HUES6 (cell line): ENCODE results near the gene SMURF1.
"Not testable (repeated sequence)": the region's sequence is repeated elsewhere in the genome, so short reads cannot be mapped to it uniquely, and the experiment has no call there.

Experiments used
- H3K27ac ChIP-seq: 2 replicates; pipeline ENCODE4 v1.7.0; 2013; ENCODE audit warnings: low read depth, mild to moderate bottlenecking, low read length, inconsistent platforms
- H3K27me3 ChIP-seq: 2 replicates; pipeline ENCODE4 v1.6.1; 2013; ENCODE audit warnings: low read length; ENCODE audit not compliant: control insufficient read depth, insufficient read depth
- H3K36me3 ChIP-seq: 2 replicates; pipeline ENCODE4 v1.6.1; 2013; ENCODE audit warnings: low read length; ENCODE audit not compliant: control insufficient read depth, insufficient read depth
- H3K4me1 ChIP-seq: 2 replicates; pipeline ENCODE4 v1.6.1; 2013; ENCODE audit warnings: low read length; ENCODE audit not compliant: control insufficient read depth, insufficient read depth
- H3K4me3 ChIP-seq: 2 replicates; pipeline ENCODE4 v1.5.1; 2013; ENCODE audit warnings: low read depth, low read length
- H3K9ac ChIP-seq: one replicate; pipeline ENCODE4 v1.6.1; 2013; ENCODE audit warnings: mild to moderate bottlenecking, low read length
- H3K9me3 ChIP-seq: 2 replicates; pipeline ENCODE4 v1.6.1; 2013; ENCODE audit warnings: low read depth, low read length; ENCODE audit not compliant: control insufficient read depth, insufficient read depth

SMURF1 gene

DNA sequence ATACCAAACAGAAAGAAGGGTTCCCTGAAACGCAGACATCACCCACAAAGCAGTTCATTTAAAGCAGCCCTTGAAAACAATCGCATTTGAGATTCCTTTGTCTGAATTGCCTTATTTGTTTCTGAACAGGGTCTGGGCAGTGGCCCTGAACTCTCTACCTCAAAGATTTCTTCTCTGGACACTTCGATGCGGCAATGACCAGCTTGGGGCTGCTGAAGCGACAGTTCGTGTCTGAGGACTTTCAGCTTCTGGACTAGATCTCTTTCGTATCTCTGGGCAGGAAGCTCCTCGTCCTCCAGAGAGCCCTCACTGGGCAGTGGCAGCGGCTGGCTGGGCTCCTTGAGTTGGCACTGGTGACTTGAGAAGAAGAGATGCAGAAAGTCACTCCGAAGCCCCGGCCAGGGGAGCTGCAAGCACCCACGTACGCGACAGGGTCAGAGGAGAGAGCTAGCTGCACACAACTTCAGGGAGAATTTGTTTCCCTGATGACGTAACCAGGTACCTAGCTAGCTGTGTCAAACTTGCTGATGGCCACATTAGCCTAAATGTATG lies 96.3 kb downstream of the SMURF1 start:
- Histone ChIP-seq H3K4me3 (no peak overlapping the region), H3K27ac (no peak overlapping the region), H3K9ac (no peak overlapping the region), H3K9me3 (no peaks in the 10 kb centered on the region), H3K36me3 (peaks cover 82% of the 10 kb centered on the region), H3K27me3 (no peaks in the 10 kb centered on the region), H3K4me1 (no peaks in the 10 kb centered on the region)

- Histone ChIP-seq H3K4me1 (no peaks in the 10 kb centered on the region), H3K4me3 (no peak overlapping the region), H3K36me3 (peaks cover 78% of the 10 kb centered on the region), H3K27me3 (no peaks in the 10 kb centered on the region), H3K27ac (no peak overlapping the region), H3K9me3 (no peaks in the 10 kb centered on the region), H3K9ac (no peak overlapping the region)
These were observed 97.2 kb downstream of the SMURF1 start for GRCh38 chr7:99046722-99047121.

DNA sequence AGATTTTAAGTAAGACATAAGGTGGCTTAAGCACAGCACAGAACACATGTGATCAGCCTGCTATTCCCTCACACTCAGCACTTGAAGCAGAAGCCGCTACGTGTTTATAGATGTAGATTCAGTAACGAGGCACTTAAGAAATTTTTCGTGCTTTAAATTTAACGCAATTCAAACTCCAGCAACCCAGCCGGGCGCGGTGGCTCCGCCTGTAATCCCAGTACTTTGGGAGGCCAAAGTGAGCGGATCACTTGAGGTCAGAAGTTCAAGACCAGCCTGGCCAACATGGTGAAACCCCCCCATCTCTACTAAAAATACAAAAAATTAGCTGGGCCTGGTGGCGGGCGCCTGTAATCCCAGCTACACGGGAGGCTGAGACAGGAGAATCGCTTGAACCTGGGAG lies 97.6 kb downstream of the SMURF1 start:
- H3K36me3 ChIP-seq, result peaks cover 78% of the 10 kb centered on the region
- H3K4me1 ChIP-seq, H3K27me3 ChIP-seq, H3K4me3 ChIP-seq, H3K9me3 ChIP-seq, H3K9ac ChIP-seq, H3K27ac ChIP-seq: not testable (repeated sequence)

DNA sequence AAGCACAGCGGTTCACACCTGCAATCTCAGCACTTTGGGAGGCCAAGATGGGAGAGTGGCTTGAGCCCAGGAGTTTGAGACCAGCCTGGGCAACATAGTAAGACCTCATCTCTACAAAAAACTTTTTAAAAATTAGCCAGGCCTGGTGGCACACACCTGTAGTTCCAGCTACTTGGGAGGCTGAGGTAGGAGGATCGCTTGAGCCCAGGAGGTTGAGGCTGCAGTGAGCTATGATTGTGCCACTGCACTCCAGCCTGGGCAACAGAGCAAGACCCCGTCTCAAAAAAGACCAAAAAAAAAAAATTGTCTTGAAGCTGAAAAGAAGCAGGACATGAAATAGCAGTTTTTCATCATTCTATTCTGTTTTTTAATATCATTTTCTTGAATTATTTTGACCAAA lies 99.0 kb downstream of the SMURF1 start:
- not testable (repeated sequence) for H3K4me3 ChIP-seq, H3K4me1 ChIP-seq, H3K9me3 ChIP-seq, H3K27ac ChIP-seq, H3K27me3 ChIP-seq, H3K9ac ChIP-seq
- peaks cover 75% of the 10 kb centered on the region for H3K36me3 ChIP-seq

DNA sequence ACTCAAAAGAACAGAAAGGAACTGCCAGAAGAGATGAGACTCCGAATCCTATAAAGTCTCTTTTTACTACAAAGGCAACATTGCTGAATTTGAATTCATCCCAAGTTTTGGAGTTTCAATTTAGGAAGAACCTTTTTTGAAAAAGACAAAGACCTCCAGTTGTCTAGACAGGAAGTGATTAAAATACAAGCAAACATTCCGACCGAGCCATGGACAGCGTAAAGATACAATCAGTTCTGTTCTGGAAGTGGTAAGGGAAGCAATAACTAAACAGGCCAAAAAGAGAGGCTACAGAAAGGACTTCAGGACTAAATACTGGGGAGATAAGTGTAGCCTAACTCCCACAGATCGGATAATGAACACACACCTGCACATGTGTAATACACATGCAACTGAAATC lies 101.0 kb downstream of the SMURF1 start:
- Histone ChIP-seq H3K36me3 (peaks cover 74% of the 10 kb centered on the region), H3K9me3 (no peaks in the 10 kb centered on the region), H3K4me1 (no peaks in the 10 kb centered on the region), H3K27ac (no peak overlapping the region), H3K4me3 (no peak overlapping the region), H3K27me3 (no peaks in the 10 kb centered on the region), H3K9ac (no peak overlapping the region)

- no peaks in the 10 kb centered on the region for H3K4me1 ChIP-seq
- H3K9me3 ChIP-seq, result no peaks in the 10 kb centered on the region
- peaks cover 78% of the 10 kb centered on the region for H3K36me3 ChIP-seq
- H3K27me3 ChIP-seq, result no peaks in the 10 kb centered on the region
- H3K4me3 ChIP-seq, result no peak overlapping the region
- H3K27ac ChIP-seq, result no peak overlapping the region
- no peak overlapping the region for H3K9ac ChIP-seq
These were observed 102.4 kb downstream of the SMURF1 start for GRCh38 chr7:99041526-99041925.

- Histone ChIP-seq H3K27me3 (no peaks in the 10 kb centered on the region), H3K4me1 (no peaks in the 10 kb centered on the region), H3K4me3 (no peak overlapping the region), H3K36me3 (peaks cover 81% of the 10 kb centered on the region), H3K27ac (no peak overlapping the region), H3K9me3 (no peaks in the 10 kb centered on the region), H3K9ac (peak overlapping the region; percentile 9)
These were observed 103.6 kb downstream of the SMURF1 start for GRCh38 chr7:99040104-99040958.

GRCh38 chr7:99039384-99039891 lies 104.5 kb downstream of the SMURF1 start:
- Histone ChIP-seq H3K27me3 (no peaks in the 10 kb centered on the region), H3K9ac (no peak overlapping the region), H3K4me1 (no peaks in the 10 kb centered on the region), H3K9me3 (no peaks in the 10 kb centered on the region), H3K27ac (no peak overlapping the region), H3K4me3 (no peak overlapping the region), H3K36me3 (peaks cover 82% of the 10 kb centered on the region)

DNA sequence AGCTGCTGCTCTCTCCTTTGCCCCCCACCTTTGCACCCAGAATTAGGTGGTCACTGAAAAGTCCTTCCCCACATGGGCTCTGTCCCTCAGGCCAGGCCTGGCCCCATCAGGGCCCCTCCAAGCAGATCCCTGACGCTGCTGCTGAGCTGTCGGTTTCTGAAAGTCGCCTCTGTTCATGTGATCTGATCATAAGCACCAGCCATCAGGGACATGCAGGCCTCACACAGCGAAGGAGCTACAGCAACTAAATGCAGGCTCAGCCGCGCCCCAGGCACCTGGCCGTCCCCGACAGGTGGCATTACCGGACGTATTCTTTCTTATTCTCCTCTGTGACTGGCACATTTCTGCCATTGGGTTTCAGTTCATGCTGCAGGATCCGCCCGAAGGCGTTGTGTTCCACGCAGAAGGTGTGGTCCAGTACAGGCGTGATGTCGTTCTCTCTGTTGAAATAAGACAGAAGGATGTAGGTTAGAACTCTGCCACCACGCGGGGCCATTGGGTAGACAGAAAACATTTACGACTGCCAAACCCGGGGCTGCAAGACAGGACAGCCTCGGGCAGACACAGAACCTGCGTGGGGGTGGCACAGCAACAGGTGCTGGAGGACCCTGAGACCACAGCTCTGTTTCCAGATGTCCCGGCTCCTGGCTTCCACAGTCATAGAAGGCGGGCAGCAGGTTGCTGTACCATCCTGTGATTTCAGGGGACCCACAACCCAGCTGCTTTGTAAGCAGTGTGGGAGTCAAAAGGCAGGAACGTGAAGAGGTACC lies 105.6 kb downstream of the SMURF1 start:
- Histone ChIP-seq H3K36me3 (peaks cover 84% of the 10 kb centered on the region), H3K9ac (no peak overlapping the region), H3K4me1 (no peaks in the 10 kb centered on the region)

GRCh38 chr7:99037327-99037940 lies 106.5 kb downstream of the SMURF1 start:
- H3K36me3 ChIP-seq, result peaks cover 88% of the 10 kb centered on the region
- H3K4me3 ChIP-seq, result no peak overlapping the region

More for the DNA sequence above, 105.6 kb downstream of the SMURF1 start:
- Histone ChIP-seq H3K27me3 (no peaks in the 10 kb centered on the region), H3K4me3 (no peak overlapping the region), H3K27ac (no peak overlapping the region), H3K9me3 (no peaks in the 10 kb centered on the region)

More at GRCh38 chr7:99037327-99037940, 106.5 kb downstream of the SMURF1 start:
- Histone ChIP-seq H3K27me3 (no peaks in the 10 kb centered on the region), H3K4me1 (no peaks in the 10 kb centered on the region), H3K27ac (no peak overlapping the region), H3K9ac (no peak overlapping the region), H3K9me3 (no peaks in the 10 kb centered on the region)
